Measurements from ENCODE around the gene SLC35F6. TPM values are rescaled to one million over a fixed set of nuclear protein-coding genes. Genes with fewer than 3 reads are reported as not detected.
A peak's percentile ranks its signal among the peaks of the same experiment; 100 is the strongest.

SLC35F6 gene
- polyA plus RNA-seq, 3 donors from 2014 or later, result 6.6 to 13.7 (median 7.3) TPM

DNA sequence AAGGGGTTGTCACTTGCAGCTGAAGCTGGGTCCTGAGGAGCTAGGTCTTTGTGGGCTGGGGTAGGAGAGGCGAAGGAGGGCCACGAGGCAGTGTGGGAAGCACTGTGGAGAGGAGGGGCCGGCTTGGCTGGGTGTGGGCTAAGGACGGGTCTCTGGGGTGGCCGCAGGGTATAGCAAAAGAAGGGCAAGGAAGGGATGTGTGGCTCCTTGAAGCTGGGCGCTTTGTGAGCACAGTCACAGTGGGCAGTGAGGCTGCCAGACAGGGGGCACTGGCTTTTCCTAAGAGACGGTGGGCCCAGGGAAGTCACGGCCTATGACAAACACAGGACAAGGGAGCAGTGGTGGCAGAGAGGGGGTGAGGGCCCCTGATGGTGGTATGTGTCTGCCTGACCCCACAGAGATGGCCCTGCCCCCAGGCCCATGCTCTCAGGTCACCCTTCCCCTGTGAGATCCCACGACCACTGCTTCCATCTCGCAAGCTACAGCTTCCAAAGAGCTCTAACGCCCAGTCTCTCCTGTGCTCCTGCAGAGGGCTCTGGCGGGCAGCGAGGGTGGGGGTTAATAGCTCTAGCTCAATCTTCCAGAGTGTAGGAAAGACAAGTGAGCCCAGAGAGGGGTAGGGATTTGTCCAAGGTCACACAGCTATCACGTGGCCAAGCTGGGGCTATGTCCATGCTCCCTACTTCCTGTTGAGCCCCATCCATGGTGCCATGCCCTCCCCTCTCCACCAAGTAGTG is 39.1 kb upstream of the SLC35F6 start:
- Mint-ChIP-seq H3K27ac (peak overlapping the region in 1 of 6 donors; percentile 8), H3K4me1 (no peaks in the 10 kb centered on the region), H3K36me3 (no peaks in the 10 kb centered on the region), H3K9me3 (no peaks in the 10 kb centered on the region), H3K4me3 (no peak overlapping the region), H3K27me3 (ENCODE audit: low read depth in 3 of 3) (peaks cover 0 to 6% (median 5%) of the 10 kb centered on the region in 3 donors)
- DNase-seq, result no peak

DNA sequence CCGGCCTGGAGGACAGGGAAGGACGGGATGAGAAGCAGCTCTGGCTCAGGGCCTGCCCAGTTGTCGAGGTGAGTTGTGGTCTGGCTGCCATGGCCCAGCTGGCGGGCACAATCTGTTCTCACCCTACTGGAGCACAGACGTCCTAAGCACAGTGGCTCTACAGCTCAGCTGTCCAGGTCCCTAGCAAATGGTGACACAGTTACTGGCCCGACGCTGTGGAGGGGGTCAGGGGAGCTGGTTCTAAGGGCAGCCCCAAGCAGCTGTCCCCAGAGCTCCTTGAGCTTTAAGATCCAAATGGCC is 38.6 kb upstream of the SLC35F6 start:
- no peak overlapping the region for H3K4me3 Mint-ChIP-seq
- no peaks in the 10 kb centered on the region for H3K9me3 Mint-ChIP-seq
- H3K4me1 Mint-ChIP-seq, result no peaks in the 10 kb centered on the region

DNA sequence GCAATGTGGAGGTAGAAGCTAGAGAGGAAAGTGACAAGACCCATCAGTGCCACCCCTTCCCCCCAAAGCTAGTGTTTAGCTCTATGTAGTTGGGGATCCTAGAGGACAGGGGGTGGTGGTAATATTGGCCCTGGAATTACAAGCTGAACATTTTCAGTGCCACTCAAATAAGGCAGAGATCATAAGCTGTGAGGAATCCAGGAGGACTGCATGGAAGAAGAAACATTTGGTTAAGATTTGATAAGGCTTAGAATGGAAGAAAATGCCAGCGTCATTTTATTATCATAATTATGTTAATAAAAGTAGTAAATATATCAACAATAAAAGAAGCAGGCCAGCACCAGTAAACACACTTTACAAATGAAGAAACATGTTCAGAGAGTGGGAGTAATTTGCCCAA is 37.9 kb upstream of the SLC35F6 start:
- peaks cover 2 to 6% (median 5%) of the 10 kb centered on the region in 3 donors for H3K27me3 Mint-ChIP-seq (ENCODE audit: low read depth in 3 of 3)
- no peaks in the 10 kb centered on the region for H3K4me1 Mint-ChIP-seq
- no peaks in the 10 kb centered on the region for H3K9me3 Mint-ChIP-seq
- H3K4me3 Mint-ChIP-seq, result no peak overlapping the region
- no peak overlapping the region for H3K27ac Mint-ChIP-seq
- no peak for DNase-seq
- H3K36me3 Mint-ChIP-seq, result no peaks in the 10 kb centered on the region

More for the DNA sequence above, 38.6 kb upstream of the SLC35F6 start:
- Mint-ChIP-seq H3K27ac (no peak overlapping the region), H3K36me3 (no peaks in the 10 kb centered on the region), H3K27me3 (ENCODE audit: low read depth in 3 of 3) (peaks cover 0 to 6% (median 5%) of the 10 kb centered on the region in 3 donors)
- no peak for DNase-seq

GRCh38 chr2:26727641-26728561 is 36.2 kb upstream of the SLC35F6 start:
- H3K4me1 Mint-ChIP-seq, result no peaks in the 10 kb centered on the region
- H3K4me3 Mint-ChIP-seq, result peak overlapping the region in 1 of 5 donors; percentile 27

GRCh38 chr2:26729311-26729710 is 34.8 kb upstream of the SLC35F6 start:
- peaks cover 6 to 8% (median 7%) of the 10 kb centered on the region in 3 donors for H3K27me3 Mint-ChIP-seq (ENCODE audit: low read depth in 3 of 3)
- peaks cover 0 to 3% (median 0%) of the 10 kb centered on the region in 3 donors for H3K36me3 Mint-ChIP-seq
- H3K9me3 Mint-ChIP-seq, result no peaks in the 10 kb centered on the region

More at GRCh38 chr2:26727641-26728561, 36.2 kb upstream of the SLC35F6 start:
- Mint-ChIP-seq H3K36me3 (peaks cover 0 to 3% (median 0%) of the 10 kb centered on the region in 3 donors), H3K27ac (no peak overlapping the region), H3K9me3 (no peaks in the 10 kb centered on the region), H3K27me3 (ENCODE audit: low read depth in 3 of 3) (peaks cover 4 to 6% (median 5%) of the 10 kb centered on the region in 3 donors)
- peak; percentile 6 to 10 (median 7) for DNase-seq

DNA sequence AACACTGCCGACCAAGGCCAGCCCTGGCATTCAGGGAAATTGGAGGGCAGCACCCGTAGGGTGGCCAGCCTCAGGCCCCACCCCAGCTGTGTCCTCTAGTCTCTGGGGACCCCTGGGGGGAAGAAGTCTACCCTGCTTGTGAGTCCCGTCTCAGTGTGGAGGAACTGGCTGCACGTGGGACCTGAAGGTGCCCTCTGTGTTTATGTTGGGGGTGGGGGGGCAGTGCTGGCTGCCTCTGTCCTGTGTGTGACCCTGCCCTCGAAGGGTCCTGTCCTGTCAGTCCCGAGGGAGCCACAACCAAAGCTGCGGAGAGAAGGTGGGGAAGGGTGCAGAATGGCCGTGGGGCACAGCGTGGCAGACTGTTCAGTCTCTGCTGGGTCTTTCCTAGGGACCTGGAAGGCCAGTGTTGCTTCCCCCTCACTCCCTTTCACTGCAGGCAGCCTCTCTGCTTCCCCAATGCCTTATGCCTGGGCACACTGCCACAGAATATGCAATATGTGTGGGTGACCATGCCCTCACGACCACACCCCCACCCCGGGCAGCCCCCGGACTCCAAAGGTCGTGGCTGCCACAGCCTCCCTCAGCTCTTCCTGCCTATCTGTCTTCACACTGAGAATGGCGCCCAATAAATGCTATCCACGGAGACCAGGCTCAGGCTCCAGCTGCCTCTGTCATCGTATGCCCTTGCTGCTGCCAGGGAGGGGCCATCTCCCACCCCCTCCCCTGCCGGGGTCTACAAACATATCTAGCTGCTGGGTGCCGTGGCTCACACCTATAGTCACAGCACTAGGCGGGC is 33.3 kb upstream of the SLC35F6 start:
- Mint-ChIP-seq H3K4me1 (peaks cover 5 to 9% of the 10 kb centered on the region in 2 donors), H3K4me3 (peak overlapping the region in 1 of 5 donors; percentile 30), H3K27me3 (ENCODE audit: low read depth in 3 of 3) (peaks cover 3 to 11% (median 6%) of the 10 kb centered on the region in 3 donors), H3K27ac (no peak overlapping the region), H3K36me3 (peaks cover 0 to 3% (median 0%) of the 10 kb centered on the region in 3 donors), H3K9me3 (no peaks in the 10 kb centered on the region)
- no peak for DNase-seq

More at GRCh38 chr2:26729311-26729710, 34.8 kb upstream of the SLC35F6 start:
- DNase-seq, result no peak
- H3K4me3 Mint-ChIP-seq, result no peak overlapping the region
- H3K27ac Mint-ChIP-seq, result no peak overlapping the region
- no peaks in the 10 kb centered on the region for H3K4me1 Mint-ChIP-seq

GRCh38 chr2:26731714-26732113 is 32.4 kb upstream of the SLC35F6 start:
- H3K27ac Mint-ChIP-seq, result no peak overlapping the region
- peaks cover 12 to 17% of the 10 kb centered on the region in 2 donors for H3K4me1 Mint-ChIP-seq
- no peak overlapping the region for H3K4me3 Mint-ChIP-seq
- H3K36me3 Mint-ChIP-seq, result peaks cover 0 to 3% (median 0%) of the 10 kb centered on the region in 3 donors
- H3K27me3 Mint-ChIP-seq (ENCODE audit: low read depth in 3 of 3), result peaks cover 3 to 16% (median 6%) of the 10 kb centered on the region in 3 donors
- DNase-seq, result no peak
- H3K9me3 Mint-ChIP-seq, result no peaks in the 10 kb centered on the region

DNA sequence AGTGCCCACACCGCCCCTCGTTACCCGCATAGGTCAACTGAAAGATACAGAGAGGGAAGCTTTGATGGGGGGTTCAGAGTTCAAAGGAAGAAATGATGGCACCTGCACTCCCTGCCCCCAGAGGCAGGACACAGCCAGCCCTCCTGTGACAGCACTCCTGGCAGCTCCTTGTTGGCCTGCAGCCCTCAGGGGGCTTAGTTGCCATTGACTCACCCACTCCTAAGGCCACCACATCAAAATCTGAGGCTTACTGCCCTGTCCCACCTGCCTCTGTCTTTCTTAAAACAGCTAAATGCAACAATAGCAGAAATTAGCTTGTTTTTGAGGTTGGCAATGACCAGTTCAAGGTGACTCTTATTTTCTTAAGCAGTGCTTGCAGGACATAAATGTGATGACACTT is 31.6 kb upstream of the SLC35F6 start:
- peaks cover 0 to 3% (median 0%) of the 10 kb centered on the region in 3 donors for H3K36me3 Mint-ChIP-seq
- H3K4me1 Mint-ChIP-seq, result peaks cover 13 to 22% of the 10 kb centered on the region in 2 donors
- H3K27ac Mint-ChIP-seq, result no peak overlapping the region
- peaks cover 6 to 14% (median 9%) of the 10 kb centered on the region in 3 donors for H3K27me3 Mint-ChIP-seq (ENCODE audit: low read depth in 3 of 3)
- DNase-seq, result no peak
- no peaks in the 10 kb centered on the region for H3K9me3 Mint-ChIP-seq
- no peak overlapping the region for H3K4me3 Mint-ChIP-seq

- Mint-ChIP-seq H3K36me3 (peaks cover 0 to 3% (median 0%) of the 10 kb centered on the region in 3 donors), H3K4me1 (peaks cover 13 to 22% of the 10 kb centered on the region in 2 donors), H3K27ac (no peak overlapping the region), H3K4me3 (no peak overlapping the region), H3K27me3 (ENCODE audit: low read depth in 3 of 3) (peaks cover 9 to 16% (median 10%) of the 10 kb centered on the region in 3 donors), H3K9me3 (no peaks in the 10 kb centered on the region)
- DNase-seq, result no peak
Observed at GRCh38 chr2:26733413-26733812, 30.7 kb upstream of the SLC35F6 start.

DNA sequence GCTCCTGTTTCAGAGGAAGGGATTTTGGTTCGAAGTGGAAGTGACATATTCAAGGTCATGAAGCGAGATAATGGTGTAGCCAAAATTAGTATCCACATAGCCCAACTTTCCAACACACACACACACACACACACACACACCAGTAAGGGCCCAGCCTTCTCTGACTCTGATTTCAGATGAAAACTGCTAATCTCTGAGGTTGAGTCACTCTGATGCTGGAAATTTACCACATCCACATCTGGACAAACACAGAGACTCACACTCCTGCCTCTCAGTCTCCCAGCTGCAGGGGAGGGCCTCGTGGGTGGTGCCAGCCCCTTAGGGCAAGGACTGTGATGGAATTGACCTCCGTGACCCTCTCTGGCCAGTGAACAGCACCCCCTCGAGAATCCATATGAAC is 29.0 kb upstream of the SLC35F6 start:
- Mint-ChIP-seq H3K27me3 (ENCODE audit: low read depth in 3 of 3) (peaks cover 9 to 18% (median 10%) of the 10 kb centered on the region in 3 donors), H3K9me3 (no peaks in the 10 kb centered on the region), H3K4me1 (peaks cover 13 to 35% of the 10 kb centered on the region in 2 donors), H3K36me3 (peaks cover 0 to 3% (median 0%) of the 10 kb centered on the region in 3 donors), H3K27ac (peak overlapping the region in 2 of 6 donors; percentile 34 to 49), H3K4me3 (peak overlapping the region in 2 of 5 donors; percentile 15 to 60)
- no peak for DNase-seq

GRCh38 chr2:26735883-26736588 is 28.0 kb upstream of the SLC35F6 start:
- DNase-seq, result peak in 2 of 3 donors; percentile 14 to 34
- H3K4me1 Mint-ChIP-seq, result peaks cover 21 to 44% of the 10 kb centered on the region in 2 donors
- peak overlapping the region in 2 of 5 donors; percentile 14 to 44 for H3K4me3 Mint-ChIP-seq
- H3K27ac Mint-ChIP-seq, result peak overlapping the region in 2 of 6 donors; percentile 34 to 49
- H3K9me3 Mint-ChIP-seq, result no peaks in the 10 kb centered on the region
- peaks cover 8 to 19% (median 10%) of the 10 kb centered on the region in 3 donors for H3K27me3 Mint-ChIP-seq (ENCODE audit: low read depth in 3 of 3)
- peaks cover 0 to 3% (median 0%) of the 10 kb centered on the region in 3 donors for H3K36me3 Mint-ChIP-seq

- Mint-ChIP-seq H3K4me3 (no peak overlapping the region), H3K4me1 (peaks cover 29 to 53% of the 10 kb centered on the region in 2 donors), H3K9me3 (no peaks in the 10 kb centered on the region), H3K27ac (no peak overlapping the region), H3K36me3 (peaks cover 0 to under 1% (median 0%) of the 10 kb centered on the region in 3 donors), H3K27me3 (ENCODE audit: low read depth in 3 of 3) (peaks cover 7 to 24% (median 10%) of the 10 kb centered on the region in 3 donors)
- DNase-seq, result no peak
Observed at GRCh38 chr2:26737221-26737620, 26.9 kb upstream of the SLC35F6 start.

All from immature natural killer cell (primary cell).